Spinal cord (tissue), 10 donors: ENCODE measurements around the gene LYZL6. TPM values are rescaled to one million over a fixed set of nuclear protein-coding genes. Genes with fewer than 3 reads are reported as not detected.
"Not testable (repeated sequence)": the region's sequence is repeated elsewhere in the genome, so short reads cannot be mapped to it uniquely, and the experiment has no call there.

Experiments
- DNase-seq, 6 donors: peaks; one replicate each; pipeline versions ENCODE4 v3.0.0 to v3.0.0-alpha.2; 2013 to 2015; ENCODE audit warnings: low spot score in 6 of 6, low read depth in 4 of 6
- H3K27ac ChIP-seq: one replicate; pipeline ENCODE4 v1.5.1; 2013; ENCODE audit warnings: low read depth, low read length, control low read depth
- H3K27me3 ChIP-seq: one replicate; pipeline ENCODE4 v1.6.1; 2013; ENCODE audit warnings: low read length; ENCODE audit not compliant: control insufficient read depth, insufficient read depth
- H3K36me3 ChIP-seq: one replicate; pipeline ENCODE4 v1.6.1; 2013; ENCODE audit warnings: low read length; ENCODE audit not compliant: control insufficient read depth, insufficient read depth
- H3K4me1 ChIP-seq: one replicate; pipeline ENCODE4 v1.6.1; 2013; ENCODE audit warnings: low read length; ENCODE audit not compliant: control insufficient read depth, insufficient read depth
- H3K4me3 ChIP-seq: one replicate; pipeline ENCODE4 v1.5.1; 2013; ENCODE audit warnings: low read depth, low read length, control low read depth
- H3K9me3 ChIP-seq: one replicate; pipeline ENCODE4 v1.6.1; 2013; ENCODE audit warnings: low read length; ENCODE audit not compliant: control insufficient read depth, insufficient read depth
- WGBS: methylation state at CpG from one replicate; pipeline ENCODE4 v1.1.5; 2013; ENCODE audit warnings: missing lambda C conversion rate; ENCODE audit not compliant: insufficient coverage; 5-methylcytosine and 5-hydroxymethylcytosine counted together
- polyA plus RNA-seq, 2 donors: library from polyadenylated mRNA; unstranded; fragments of 120-200 nt; gene quantifications; one replicate each; pipeline ENCODE4 v1.2.1, GENCODE V29; 2013; ENCODE audit not compliant: insufficient read length in 2 of 2
- total RNA-seq, 2 donors: library from RNA; depleted of rRNA in 1 of 2; stranded (reverse); fragments of 120-200 nt in 1 of 2; fragments of >200 nt in 1 of 2; gene quantifications; one replicate each; pipeline versions ENCODE4 v1.2.3 to v1.2.4, GENCODE V29; 2013 to 2014
- donor health status: healthy.

The LYZL6 gene
- total and polyA plus RNA-seq, 4 donors: not detected

DNA sequence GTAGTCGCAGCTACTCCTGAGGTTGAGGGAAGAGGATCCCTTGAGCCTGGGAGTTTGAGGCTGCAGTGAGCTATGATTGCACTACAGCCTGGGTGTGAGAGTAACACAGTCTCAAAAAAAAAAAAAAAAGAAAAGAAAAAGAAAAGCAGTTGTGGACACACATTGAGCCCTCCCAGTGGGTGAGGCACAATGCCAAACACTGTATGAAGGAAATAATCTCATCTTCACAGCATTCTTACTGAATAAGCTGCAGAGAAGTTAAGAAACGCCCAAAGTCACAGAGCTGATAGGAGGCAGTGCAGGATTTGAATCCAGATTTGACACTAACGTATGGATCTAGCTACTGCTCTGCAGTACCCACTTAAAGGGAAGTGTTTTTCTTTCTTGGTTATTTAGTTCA lies 5.9 kb upstream of the LYZL6 start:
- DNase-seq: peak in 1 of 6 donors; percentile 5
- H3K27me3 ChIP-seq: no peaks in the 10 kb centered on the region
- H3K4me3 ChIP-seq: no peak overlapping the region
- no peak overlapping the region for H3K27ac ChIP-seq
- H3K9me3 ChIP-seq: no peaks in the 10 kb centered on the region
- no peaks in the 10 kb centered on the region for H3K36me3 ChIP-seq
- H3K4me1 ChIP-seq: no peaks in the 10 kb centered on the region
- WGBS: 100% methylated on average over 2 of the region's 3 CpGs

DNA sequence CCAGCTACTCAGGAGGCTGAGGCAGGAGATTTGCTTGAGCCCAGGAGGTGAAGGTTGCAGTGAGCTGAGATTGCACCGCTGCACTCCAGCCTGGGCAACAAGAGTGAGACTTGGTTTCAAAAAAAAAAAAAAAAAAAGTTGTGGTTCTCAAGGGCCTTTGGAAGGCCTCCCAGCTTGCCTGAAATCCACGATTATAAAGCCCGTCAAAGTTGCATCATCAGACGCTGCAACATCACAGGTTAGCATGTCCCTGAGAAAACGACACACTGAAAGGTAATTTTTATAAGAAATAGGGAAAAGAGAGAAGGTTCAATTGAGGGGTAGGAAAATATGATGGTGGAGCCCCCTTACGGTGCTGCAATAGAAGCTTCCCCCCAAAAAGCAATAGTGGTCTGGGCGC lies 4.6 kb upstream of the LYZL6 start:
- WGBS: 95% methylated on average over 7 of the region's 7 CpGs

DNA sequence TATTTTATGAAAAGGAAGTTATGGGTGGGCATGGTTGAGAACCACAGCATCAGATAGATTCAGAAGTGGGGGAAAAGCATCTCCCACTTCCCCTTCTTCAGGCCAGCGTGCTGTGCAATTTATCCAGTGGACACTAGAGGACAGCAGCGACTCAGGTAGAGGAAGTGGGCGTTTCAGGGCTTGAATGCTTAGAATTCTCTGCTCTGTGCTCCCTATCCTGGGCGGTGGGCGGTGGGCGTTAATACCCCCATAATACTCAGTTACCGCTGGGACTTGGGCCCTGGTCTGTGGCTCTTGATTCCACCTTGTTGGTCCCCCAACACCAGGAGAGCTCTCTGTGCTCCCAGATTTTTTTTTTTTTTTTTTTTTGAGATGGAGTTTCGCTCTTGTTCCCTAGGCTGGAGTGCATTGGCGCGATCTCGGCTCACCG lies 3.7 kb upstream of the LYZL6 start:
- Histone ChIP-seq H3K9me3 (no peaks in the 10 kb centered on the region), H3K4me1 (no peaks in the 10 kb centered on the region)
- 5% methylated on average over 5 of the region's 12 CpGs for WGBS

More for the DNA sequence above, 4.6 kb upstream of the LYZL6 start:
- Histone ChIP-seq H3K27ac (no peak overlapping the region), H3K36me3 (no peaks in the 10 kb centered on the region), H3K9me3 (no peaks in the 10 kb centered on the region), H3K27me3 (no peaks in the 10 kb centered on the region), H3K4me3 (no peak overlapping the region), H3K4me1 (no peaks in the 10 kb centered on the region)
- no peak for DNase-seq

DNA sequence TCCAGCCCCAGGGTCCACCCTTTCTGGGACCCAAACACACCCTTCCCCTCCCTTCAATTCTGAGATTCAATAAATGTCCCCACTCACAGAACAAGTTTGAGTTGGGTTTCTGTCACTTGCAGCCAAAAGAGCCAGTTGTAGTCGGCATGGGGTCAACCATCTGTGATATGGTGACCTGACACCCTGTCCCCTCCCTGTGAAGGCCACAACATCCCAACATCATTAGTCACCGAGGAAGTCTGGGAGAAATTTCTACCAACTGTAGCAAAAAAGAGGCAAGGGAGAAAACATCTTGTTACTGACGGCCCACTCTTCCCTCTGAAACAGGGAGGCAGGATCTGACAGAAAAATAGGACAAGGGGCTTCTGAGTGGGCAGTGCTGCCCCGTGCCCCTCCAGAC lies 638 bp upstream of the LYZL6 start:
- no peak overlapping the region for H3K4me3 ChIP-seq
- no peaks in the 10 kb centered on the region for H3K27me3 ChIP-seq
- no peaks in the 10 kb centered on the region for H3K4me1 ChIP-seq
- H3K9me3 ChIP-seq: no peaks in the 10 kb centered on the region
- H3K27ac ChIP-seq: no peak overlapping the region
- no peak for DNase-seq
- WGBS: 92% methylated on average over 2 of the region's 4 CpGs
- H3K36me3 ChIP-seq: no peaks in the 10 kb centered on the region

More for the DNA sequence above, 3.7 kb upstream of the LYZL6 start:
- no peaks in the 10 kb centered on the region for H3K27me3 ChIP-seq
- peak in 2 of 6 donors; percentile 70 to 88 for DNase-seq
- no peak overlapping the region for H3K27ac ChIP-seq
- H3K36me3 ChIP-seq: no peaks in the 10 kb centered on the region
- H3K4me3 ChIP-seq: no peak overlapping the region

DNA sequence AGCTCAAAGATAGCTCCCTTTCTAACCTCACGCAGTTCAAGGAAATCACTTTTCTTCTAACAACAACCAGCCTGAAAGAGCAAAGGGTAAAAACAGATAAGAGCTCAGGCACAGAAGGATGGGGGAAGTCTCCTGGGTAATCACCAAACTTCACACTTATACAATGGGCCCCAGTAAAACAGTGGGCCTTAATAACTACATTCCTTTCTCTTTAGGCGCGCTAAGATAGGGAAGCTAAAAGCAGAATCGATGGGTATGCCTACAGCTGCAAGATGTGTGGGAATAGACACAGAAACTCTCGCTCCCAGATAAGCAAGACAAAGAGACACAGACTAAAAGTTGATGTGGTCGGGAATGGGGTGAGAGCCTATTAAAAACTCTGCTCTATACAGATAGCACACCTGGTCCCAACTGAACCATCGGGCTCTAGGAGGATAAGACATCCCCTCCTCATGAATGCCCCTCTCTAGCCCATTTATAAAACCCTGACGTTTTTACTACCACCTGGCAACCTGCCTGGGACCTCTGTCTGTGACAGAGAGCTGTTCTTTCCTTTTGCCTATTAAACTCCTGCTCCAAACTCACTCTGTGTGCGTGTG lies 826 bp downstream of the LYZL6 start:
- no peaks in the 10 kb centered on the region for H3K9me3 ChIP-seq
- no peaks in the 10 kb centered on the region for H3K27me3 ChIP-seq
- no peaks in the 10 kb centered on the region for H3K36me3 ChIP-seq
- WGBS: 40% methylated on average over 5 of the region's 9 CpGs
- H3K4me1 ChIP-seq: no peaks in the 10 kb centered on the region
- peak in 2 of 6 donors; percentile 8 to 52 for DNase-seq
- H3K4me3 ChIP-seq: no peak overlapping the region
- H3K27ac ChIP-seq: no peak overlapping the region

DNA sequence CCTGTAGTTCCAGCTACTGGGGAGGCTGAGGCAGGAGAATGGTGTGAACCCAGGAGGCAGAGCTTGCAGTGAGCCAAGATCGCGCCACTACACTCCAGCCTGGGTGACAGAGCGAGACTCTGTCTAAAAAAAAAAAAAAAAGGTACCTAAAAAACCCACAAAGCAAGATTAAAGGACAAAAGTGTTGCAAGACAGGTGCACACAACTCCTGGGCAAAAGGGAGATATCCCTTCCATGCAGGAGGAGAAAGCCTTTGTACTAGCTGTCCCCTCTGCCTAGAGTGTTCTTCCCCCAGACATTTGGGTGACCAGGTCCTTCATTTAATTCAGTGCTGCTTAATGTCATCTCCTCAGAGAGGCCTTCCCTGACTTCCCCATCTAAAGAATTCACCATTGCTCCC lies 5.0 kb downstream of the LYZL6 start:
- H3K27ac ChIP-seq, H3K4me3 ChIP-seq, H3K9me3 ChIP-seq, H3K4me1 ChIP-seq, H3K27me3 ChIP-seq, DNase-seq, H3K36me3 ChIP-seq: not testable (repeated sequence)
- WGBS: no CpG with 5 or more reads among the region's 3 CpGs

DNA sequence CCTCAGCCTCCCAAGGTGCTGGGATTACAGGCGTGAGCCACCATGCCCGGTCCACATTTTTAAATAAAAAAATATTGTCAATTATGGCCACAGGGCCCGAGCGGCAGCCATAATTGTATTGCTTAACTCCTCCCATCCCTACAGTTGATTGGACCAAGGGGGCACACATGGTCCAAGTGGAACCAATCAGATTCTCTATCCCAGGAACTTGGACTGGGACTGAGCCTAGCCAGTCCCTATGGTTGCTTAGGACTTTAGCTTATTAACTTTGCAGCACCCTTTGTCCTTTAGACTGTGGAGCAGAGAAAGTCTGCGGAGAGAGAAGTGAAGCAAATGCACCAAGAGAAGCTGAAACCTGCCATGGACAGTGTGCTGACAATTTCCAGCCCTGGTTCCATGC lies 7.5 kb downstream of the LYZL6 start:
- Histone ChIP-seq H3K4me1 (peaks cover 4% of the 10 kb centered on the region), H3K4me3 (no peak overlapping the region), H3K27me3 (no peaks in the 10 kb centered on the region), H3K36me3 (no peaks in the 10 kb centered on the region), H3K9me3 (no peaks in the 10 kb centered on the region), H3K27ac (no peak overlapping the region)
- WGBS: 100% methylated on average over 3 of the region's 5 CpGs
- DNase-seq: no peak

DNA sequence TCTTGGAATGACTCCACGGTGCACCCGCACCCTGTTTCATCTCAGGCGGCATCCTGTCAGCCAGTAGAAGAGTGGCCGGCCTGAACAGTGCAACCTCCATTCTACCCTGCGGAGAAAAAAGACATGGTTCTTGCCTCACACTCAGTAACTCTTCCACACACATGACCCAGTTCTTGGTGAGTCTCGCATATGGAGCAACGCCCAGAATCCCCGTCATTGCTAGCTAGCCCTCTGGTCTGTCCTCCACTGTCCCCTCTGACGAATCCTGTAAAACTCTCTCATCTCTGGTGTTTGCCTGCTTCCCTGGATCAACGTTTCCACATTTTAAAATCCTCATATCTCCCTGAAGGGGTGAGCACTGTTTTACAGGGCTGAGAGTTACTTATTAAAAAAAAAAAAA lies 8.8 kb downstream of the LYZL6 start:
- WGBS: 86% methylated on average over 8 of the region's 10 CpGs
- Histone ChIP-seq H3K27me3 (no peaks in the 10 kb centered on the region), H3K4me1 (peaks cover 15% of the 10 kb centered on the region), H3K36me3 (no peaks in the 10 kb centered on the region), H3K27ac (no peak overlapping the region), H3K9me3 (no peaks in the 10 kb centered on the region), H3K4me3 (no peak overlapping the region)
- DNase-seq: no peak

DNA sequence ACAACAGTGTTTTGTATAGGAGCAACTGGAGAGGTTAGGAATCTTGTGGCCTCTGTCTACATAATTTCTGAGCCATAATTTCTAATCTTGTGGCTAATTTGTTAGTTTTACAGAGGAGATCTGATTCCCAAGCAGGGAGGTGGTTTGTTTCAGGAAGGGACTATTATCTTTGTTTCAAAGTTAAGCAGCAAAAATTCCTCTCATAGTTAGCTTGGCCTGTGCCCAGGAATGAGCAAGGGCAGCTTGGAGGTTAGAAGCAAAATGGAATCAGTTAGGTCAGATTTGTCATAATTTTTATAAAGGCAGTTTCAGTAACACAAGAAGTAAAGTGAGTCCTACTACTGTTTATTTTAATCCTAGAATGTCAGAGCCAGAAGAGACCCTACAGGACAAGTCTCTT lies 10.9 kb downstream of the LYZL6 start:
- H3K4me3 ChIP-seq: no peak overlapping the region
- DNase-seq: no peak
- H3K36me3 ChIP-seq: no peaks in the 10 kb centered on the region
- peak overlapping the region; percentile 25 for H3K27ac ChIP-seq
- no peaks in the 10 kb centered on the region for H3K9me3 ChIP-seq
- no peaks in the 10 kb centered on the region for H3K27me3 ChIP-seq
- peaks cover 19% of the 10 kb centered on the region for H3K4me1 ChIP-seq

DNA sequence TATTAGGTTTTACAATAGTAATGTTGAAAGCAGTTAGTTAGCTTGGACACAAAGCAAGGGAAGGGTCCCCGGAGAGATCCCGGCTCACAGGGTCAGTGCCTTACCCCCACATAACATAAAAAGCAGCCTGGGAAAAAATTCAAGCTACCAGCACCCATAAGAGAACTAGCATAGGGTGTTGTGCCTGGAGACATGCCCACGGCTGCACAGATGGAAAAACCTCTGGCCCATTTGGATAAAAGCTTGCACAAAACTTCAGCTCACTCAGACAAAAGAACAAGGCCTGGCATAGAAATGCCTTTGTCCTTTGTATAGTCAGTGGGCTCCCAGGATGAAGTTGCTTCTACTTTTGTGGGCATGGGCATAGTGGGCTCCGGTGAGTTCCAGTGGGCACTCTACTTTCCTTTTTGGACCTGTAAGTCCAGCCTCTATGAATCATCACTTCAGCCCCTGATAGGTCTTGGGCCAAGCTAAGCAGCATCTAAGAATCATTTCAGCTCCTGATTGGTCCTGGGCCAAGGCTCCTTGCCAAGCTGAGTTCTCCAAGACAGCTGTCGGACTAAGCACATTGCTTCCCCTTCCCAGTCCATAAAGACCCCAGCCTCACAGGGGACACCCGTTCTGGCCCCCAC lies 11.6 kb downstream of the LYZL6 start:
- Histone ChIP-seq H3K9me3 (no peaks in the 10 kb centered on the region), H3K36me3 (no peaks in the 10 kb centered on the region), H3K27me3 (no peaks in the 10 kb centered on the region), H3K4me3 (no peak overlapping the region), H3K27ac (peak overlapping the region; percentile 25), H3K4me1 (peaks cover 19% of the 10 kb centered on the region)
- DNase-seq: peak in 2 of 6 donors; percentile 28 to 66
- WGBS: 49% methylated on average over 3 of the region's 6 CpGs
